ENCODE measurements around the gene C1orf105.

C1orf105 gene

GRCh38 chr1:172399756-172400721 is 20.4 kb upstream of the C1orf105 start:
- in situ Hi-C loops (cut with HindIII; ENCODE audit: low pct_ligation_motif_present, low sequenced_read_pairs): loop anchor here (25.0 kb wide), 1 partner anchor 388 kb away; no protein-coding TSS in a partner anchor
- Histone ChIP-seq H3K36me3 (replicated peaks) (no peaks in the 10 kb centered on the region), H3K4me3 (ENCODE audit: low read depth, low read length) (no peak overlapping the region), H3K27me3 (replicated peaks) (no peaks in the 10 kb centered on the region), H3K27ac (no peak overlapping the region)
- no peak for TF ChIP-seq CTCF (IDR thresholded peaks at IDR 0.05; ENCODE audit: low read depth, low read length, missing control alignments)
- DNase-seq: no peak

GRCh38 chr1:172400722-172401105 is 19.8 kb upstream of the C1orf105 start:
- no peaks in the 10 kb centered on the region for H3K36me3 ChIP-seq (replicated peaks)
- no peaks in the 10 kb centered on the region for H3K27me3 ChIP-seq (replicated peaks)
- in situ Hi-C loops (cut with HindIII; ENCODE audit: low pct_ligation_motif_present, low sequenced_read_pairs): loop anchor here (25.0 kb wide), 1 partner anchor 388 kb away; no protein-coding TSS in a partner anchor
- no peak overlapping the region for H3K4me3 ChIP-seq (ENCODE audit: low read depth, low read length)
- DNase-seq: no peak
- no peak for TF ChIP-seq CTCF (IDR thresholded peaks at IDR 0.05; ENCODE audit: low read depth, low read length, missing control alignments)
- no peak overlapping the region for H3K27ac ChIP-seq

DNA sequence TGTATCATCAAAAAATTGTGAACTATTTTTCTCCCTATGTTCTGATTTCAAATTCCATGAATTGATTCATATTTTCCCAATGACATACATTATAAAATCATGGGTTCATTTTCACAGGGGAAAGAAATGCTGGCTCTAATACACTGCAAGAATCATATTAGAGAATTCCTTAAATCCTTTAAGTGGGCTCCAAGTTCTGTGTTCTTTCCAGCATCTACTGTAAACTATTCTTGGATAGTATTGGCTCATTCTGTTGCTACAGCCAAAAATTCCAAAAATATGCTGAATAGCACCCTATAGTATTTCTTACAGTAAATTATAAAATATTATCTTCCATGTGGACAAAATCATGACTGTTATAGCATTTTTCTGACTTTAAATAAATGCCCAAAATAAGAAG is 19.0 kb upstream of the C1orf105 start:
- H3K27ac ChIP-seq: no peak overlapping the region
- DNase-seq: no peak
- no peaks in the 10 kb centered on the region for H3K27me3 ChIP-seq (replicated peaks)
- no peak for TF ChIP-seq CTCF (IDR thresholded peaks at IDR 0.05; ENCODE audit: low read depth, low read length, missing control alignments)
- in situ Hi-C loops (cut with HindIII; ENCODE audit: low pct_ligation_motif_present, low sequenced_read_pairs): loop anchor here (25.0 kb wide), 1 partner anchor 389 kb away; no protein-coding TSS in a partner anchor
- H3K4me3 ChIP-seq (ENCODE audit: low read depth, low read length): no peak overlapping the region
- H3K36me3 ChIP-seq (replicated peaks): no peaks in the 10 kb centered on the region

DNA sequence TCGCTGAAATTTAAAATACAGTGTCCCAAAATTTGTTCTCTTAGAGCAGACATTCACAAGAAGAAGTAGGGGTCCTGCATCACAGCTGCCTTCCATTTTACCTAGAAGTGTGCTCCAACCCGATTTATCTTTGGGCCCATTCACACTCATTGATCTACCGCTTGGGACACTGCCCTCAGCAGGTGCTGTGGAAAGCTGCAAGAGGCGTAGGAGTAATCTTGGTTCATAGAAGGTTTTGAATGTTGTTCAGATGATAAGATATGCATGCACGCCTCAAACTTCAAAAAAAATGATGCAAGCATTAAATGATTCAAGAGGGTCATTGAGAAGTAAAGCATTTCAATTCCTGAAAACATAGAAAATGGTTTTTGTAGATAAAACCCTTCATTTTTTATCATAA is 18.6 kb upstream of the C1orf105 start:
- Histone ChIP-seq H3K4me3 (ENCODE audit: low read depth, low read length) (no peak overlapping the region), H3K27me3 (replicated peaks) (no peaks in the 10 kb centered on the region), H3K27ac (no peak overlapping the region), H3K36me3 (replicated peaks) (no peaks in the 10 kb centered on the region)
- in situ Hi-C loops (cut with HindIII; ENCODE audit: low pct_ligation_motif_present, low sequenced_read_pairs): loop anchor here (25.0 kb wide), 1 partner anchor 390 kb away; no protein-coding TSS in a partner anchor
- DNase-seq: no peak
- TF ChIP-seq CTCF (IDR thresholded peaks at IDR 0.05; ENCODE audit: low read depth, low read length, missing control alignments): peak; percentile 42

DNA sequence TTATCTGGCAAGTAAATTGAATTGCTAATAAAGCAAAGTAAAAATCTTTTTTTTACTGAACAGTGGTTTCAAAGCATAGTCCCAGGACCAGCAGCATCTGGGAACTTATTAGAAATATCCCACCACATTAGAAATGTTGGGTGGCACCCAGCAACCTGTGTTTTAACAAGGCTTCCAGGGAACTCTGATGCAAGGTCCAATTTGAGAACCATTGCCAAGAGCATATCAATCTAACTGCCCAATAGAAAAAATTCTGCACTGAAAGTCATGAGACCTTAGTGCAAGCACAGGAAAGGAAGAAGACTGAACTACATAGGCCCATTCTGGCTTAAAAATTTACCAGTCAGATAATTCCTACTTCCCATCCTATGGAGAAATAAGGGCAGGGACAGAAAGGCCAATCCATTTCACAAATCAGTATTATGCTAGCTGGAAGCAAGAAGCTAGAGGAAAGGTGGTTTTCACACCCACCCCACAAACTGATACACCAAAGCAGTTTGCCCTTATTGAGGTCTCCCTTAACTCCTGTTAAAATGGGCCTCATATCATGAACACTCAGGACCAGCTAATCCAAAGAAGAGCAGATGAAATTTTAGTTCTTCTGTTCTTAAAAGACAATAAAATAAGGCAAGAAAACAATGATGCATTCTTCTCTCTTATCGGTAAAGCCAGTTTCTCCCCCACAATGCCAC is 17.5 kb upstream of the C1orf105 start:
- H3K4me3 ChIP-seq (ENCODE audit: low read depth, low read length): no peak overlapping the region
- H3K36me3 ChIP-seq (replicated peaks): no peaks in the 10 kb centered on the region
- no peak overlapping the region for H3K27ac ChIP-seq
- no peak for TF ChIP-seq CTCF (IDR thresholded peaks at IDR 0.05; ENCODE audit: low read depth, low read length, missing control alignments)
- no peak for DNase-seq
- in situ Hi-C loops (cut with HindIII; ENCODE audit: low pct_ligation_motif_present, low sequenced_read_pairs): loop anchor here (25.0 kb wide), 1 partner anchor 391 kb away; no protein-coding TSS in a partner anchor
- no peaks in the 10 kb centered on the region for H3K27me3 ChIP-seq (replicated peaks)

Data from brain microvascular endothelial cell (primary cell).